A549 (cell line): ENCODE data around the gene INTS7. TPM values are rescaled to one million over a fixed set of nuclear protein-coding genes. Genes with fewer than 3 reads are reported as not detected.
A peak's percentile ranks its signal among the peaks of the same experiment; 100 is the strongest.

Experiments
- ATAC-seq, 2 experiments: fragments of 200-7000 bp in 1 of 2; fragments of >200 bp in 1 of 2; cut with Nextera tagmentation in 1 of 2; cut with Tn5 transposase in 1 of 2; 3 replicates each; pipeline versions ENCODE4 v1.8.0 to v1.9.1; 2018 to 2020; ENCODE audit warnings: mild to moderate bottlenecking in 1 of 2, moderate library complexity in 1 of 2
- CTCF ChIA-PET: fragments of 300-600 bp; sonication (Branson Sonifier 250); formaldehyde crosslinking; extraction: SDS; loops from one replicate; lab custom pipeline; 2021; ENCODE audit warnings: antibody characterized with exemption, inconsistent platforms; lab: Yijun Ruan, JAX
- POLR2A ChIA-PET: fragments of 350-600 bp; formaldehyde crosslinking; extraction: SDS; loops from one replicate; lab custom pipeline; 2021; ENCODE audit warnings: antibody characterized with exemption, inconsistent platforms; lab: Yijun Ruan, JAX
- DNase-seq, 2 experiments: peaks; one replicate each; pipeline versions ENCODE4 v3.0.0 to v3.0.0-alpha.2; 2011 to 2016; ENCODE audit warnings: low read depth in 1 of 2, low spot score in 1 of 2
- FAIRE-seq: peaks from 2 replicates; lab custom pipeline; 2011; peaks lifted over from hg19 to GRCh38; lab: Jason Lieb, UNC
- H3K27ac ChIP-seq, 2 experiments: fragments of >200 bp; sonication (Bioruptor Twin); formaldehyde crosslinking; 3 replicates each; pipeline ENCODE4 v1.5.1; 2016 to 2017
- H3K4me1 ChIP-seq: fragments of >200 bp; sonication (Bioruptor Twin); formaldehyde crosslinking; 3 replicates; pipeline ENCODE4 v1.6.1; 2016
- H3K4me2 ChIP-seq: fragments of >200 bp; sonication (Bioruptor Twin); formaldehyde crosslinking; 3 replicates; pipeline ENCODE4 v1.6.1; 2016
- H3K4me3 ChIP-seq: fragments of >200 bp; sonication (Bioruptor Twin); formaldehyde crosslinking; 3 replicates; pipeline ENCODE4 v1.5.1; 2016
- H3K9me3 ChIP-seq: fragments of >200 bp; sonication (Bioruptor Twin); formaldehyde crosslinking; 3 replicates; pipeline ENCODE4 v1.6.1; 2016
- CEBPB ChIP-seq, 2 experiments: fragments of >200 bp in 1 of 2; sonication (Bioruptor Twin) in 1 of 2; formaldehyde crosslinking in 1 of 2; IDR thresholded peaks; 2 replicates each; pipeline ENCODE4 v1.6.1; 2012 to 2016
- ELK1 ChIP-seq: fragments of 150-350 bp; IDR thresholded peaks from 2 replicates; pipeline ENCODE4 v1.6.1; 2014; ENCODE audit warnings: low read depth, mild to moderate bottlenecking, low read length
- GATA3 ChIP-seq: IDR thresholded peaks from 2 replicates; pipeline ENCODE4 v1.6.1; 2012; ENCODE audit warnings: borderline replicate concordance
- HDAC2 ChIP-seq: fragments of 200-600 bp; sonication (generic); IDR thresholded peaks from 2 replicates; pipeline ENCODE4 v1.6.1; 2016
- HEYL ChIP-seq: fragments of 250-450 bp; sonication (Bioruptor Pico); IDR thresholded peaks from 2 replicates; pipeline ENCODE4 v1.8.0; 2021; ENCODE audit warnings: mild to moderate bottlenecking, moderate library complexity
- HOXB13 ChIP-seq: fragments of 250-450 bp; sonication (Bioruptor Pico); IDR thresholded peaks from 2 replicates; pipeline ENCODE4 v1.5.0; 2020; ENCODE audit warnings: low read depth, mild to moderate bottlenecking, moderate library complexity
- MAZ ChIP-seq: fragments of 150-350 bp; IDR thresholded peaks from 2 replicates; pipeline ENCODE4 v1.6.1; 2014; ENCODE audit warnings: antibody characterized with exemption, low read depth, low read length, borderline replicate concordance
- MYC ChIP-seq: IDR thresholded peaks from 2 replicates; pipeline ENCODE4 v1.6.1; 2012; ENCODE audit warnings: mild to moderate bottlenecking, inconsistent platforms, low read length, improper control_type of control experiment, borderline replicate concordance
- NFE2L2 ChIP-seq: fragments of 150-350 bp; conservative IDR thresholded peaks from 2 replicates; pipeline ENCODE4 v1.6.1; 2014; ENCODE audit warnings: low read length
- POLR2AphosphoS2 ChIP-seq: conservative IDR thresholded peaks from 2 replicates; pipeline ENCODE4 v1.6.1; 2012; ENCODE audit warnings: low read length, improper control_type of control experiment, inconsistent platforms
- REST ChIP-seq: fragments of 200-600 bp; sonication (generic); IDR thresholded peaks from 2 replicates; pipeline ENCODE4 v1.6.1; 2016; ENCODE audit warnings: antibody characterized with exemption, mild to moderate bottlenecking, moderate library complexity
- ZSCAN20 ChIP-seq: fragments of 250-450 bp; sonication (Bioruptor Pico); IDR thresholded peaks from 2 replicates; pipeline ENCODE4 v1.8.0; 2022; ENCODE audit warnings: mild to moderate bottlenecking, moderate library complexity
- WGBS: methylation state at CpG from one replicate; pipeline ENCODE4 v1.1.6; 2017; ENCODE audit errors: missing lambda C conversion rate; 5-methylcytosine and 5-hydroxymethylcytosine counted together
- polyA plus RNA-seq, 4 experiments: library from polyadenylated mRNA; depleted of rRNA in 3 of 4; stranded (reverse); fragments of >200 nt; fragmentation: RNase III in 1 of 4; extraction: RNeasy Plus Mini Kit Qiagen cat#74134 plus additional on column Dnase treatment in 1 of 4; gene quantifications; 2 replicates in 3 of 4; 3 replicates in 1 of 4; pipeline ENCODE4 v1.2.3, GENCODE V29; 2011 to 2017
- TF ChIP-seq, protein P1 (sequence below): fragments of 250-450 bp; sonication (Bioruptor Pico); IDR thresholded peaks from 2 replicates; pipeline ENCODE4 v1.5.0; 2020; ENCODE audit warnings: low read depth, mild to moderate bottlenecking, moderate library complexity
- TF ChIP-seq, protein P2 (sequence below): IDR thresholded peaks from 2 replicates; pipeline ENCODE4 v1.6.1; 2012
- TF ChIP-seq, protein P3 (sequence below): fragments of 450-650 bp; IDR thresholded peaks from 2 replicates; pipeline ENCODE4 v1.6.1; 2014; ENCODE audit warnings: antibody characterized with exemption

Gene INTS7
- polyA plus RNA-seq, 2 of the 4 experiments (the other 2 are of a cell fraction), result 21.5 to 47.2 TPM

GRCh38 chr1:211929683-211930082, 105.7 kb downstream of the INTS7 start:
- H3K27ac ChIP-seq, result peak overlapping the region; percentile 63 to 85
- 91% methylated on average over 2 of the region's 2 CpGs for WGBS
- no peak for DNase-seq

GRCh38 chr1:211928993-211929637, 106.2 kb downstream of the INTS7 start:
- no peak for FAIRE-seq
- Histone ChIP-seq H3K9me3 (no peaks in the 10 kb centered on the region), H3K27ac (peak overlapping the region; percentile 63 to 85), H3K4me1 (peaks cover 54% of the 10 kb centered on the region), H3K4me3 (no peak overlapping the region), H3K4me2 (peak overlapping the region; percentile 65)
- CTCF ChIA-PET, result interaction anchor here (0.6 to 3.5 kb wide), 8 partner anchors 10 to 231 kb away, joined by 3 to 18 read pairs (median 4); no protein-coding TSS in a partner anchor
- POLR2A ChIA-PET, result interaction anchor here (0.8 to 1.5 kb wide), 3 partner anchors 9 to 18 kb away, joined by 3 to 5 read pairs (median 5); no protein-coding TSS in a partner anchor
- peak; percentile 51 to 80 for DNase-seq
- TF ChIP-seq CEBPB (IDR thresholded peaks at IDR 0.05), result peak; percentile 81 to 96; a peak in 3 of 4 replicates
- TF ChIP-seq, protein P1, sequence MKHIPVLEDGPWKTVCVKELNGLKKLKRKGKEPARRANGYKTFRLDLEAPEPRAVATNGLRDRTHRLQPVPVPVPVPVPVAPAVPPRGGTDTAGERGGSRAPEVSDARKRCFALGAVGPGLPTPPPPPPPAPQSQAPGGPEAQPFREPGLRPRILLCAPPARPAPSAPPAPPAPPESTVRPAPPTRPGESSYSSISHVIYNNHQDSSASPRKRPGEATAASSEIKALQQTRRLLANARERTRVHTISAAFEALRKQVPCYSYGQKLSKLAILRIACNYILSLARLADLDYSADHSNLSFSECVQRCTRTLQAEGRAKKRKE (CRISPR knock-in tag), result no peak
- TF ChIP-seq, protein P2, sequence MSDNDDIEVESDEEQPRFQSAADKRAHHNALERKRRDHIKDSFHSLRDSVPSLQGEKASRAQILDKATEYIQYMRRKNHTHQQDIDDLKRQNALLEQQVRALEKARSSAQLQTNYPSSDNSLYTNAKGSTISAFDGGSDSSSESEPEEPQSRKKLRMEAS, result no peak
- no peak for TF ChIP-seq NFE2L2
- no peak for TF ChIP-seq HEYL (CRISPR knock-in tag)
- TF ChIP-seq MYC, result 0 out of 2 replicates have a peak, but pooled peaks have one; percentile 51
- TF ChIP-seq ELK1, result no peak
- TF ChIP-seq GATA3, result no peak
- TF ChIP-seq HOXB13 (CRISPR knock-in tag), result peak; percentile 67
- TF ChIP-seq REST, result no peak
- no peak for TF ChIP-seq MAZ
- no peak for TF ChIP-seq HDAC2
- 0 out of 2 replicates have a peak, but pooled peaks have one; percentile 36 for TF ChIP-seq ZSCAN20 (CRISPR knock-in tag)
- TF ChIP-seq, protein P3, sequence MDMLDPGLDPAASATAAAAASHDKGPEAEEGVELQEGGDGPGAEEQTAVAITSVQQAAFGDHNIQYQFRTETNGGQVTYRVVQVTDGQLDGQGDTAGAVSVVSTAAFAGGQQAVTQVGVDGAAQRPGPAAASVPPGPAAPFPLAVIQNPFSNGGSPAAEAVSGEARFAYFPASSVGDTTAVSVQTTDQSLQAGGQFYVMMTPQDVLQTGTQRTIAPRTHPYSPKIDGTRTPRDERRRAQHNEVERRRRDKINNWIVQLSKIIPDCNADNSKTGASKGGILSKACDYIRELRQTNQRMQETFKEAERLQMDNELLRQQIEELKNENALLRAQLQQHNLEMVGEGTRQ, result no peak
- TF ChIP-seq POLR2AphosphoS2, result no peak
- ATAC-seq, result peak; percentile 55 to 72; a peak in 4 of 6 replicates
- WGBS, result 48% methylated on average over 9 of the region's 9 CpGs

More at GRCh38 chr1:211929683-211930082, 105.7 kb downstream of the INTS7 start:
- no peak for TF ChIP-seq MAZ
- ATAC-seq (no peak), FAIRE-seq (no peak)
- Histone ChIP-seq H3K4me1 (peaks cover 50% of the 10 kb centered on the region), H3K9me3 (no peaks in the 10 kb centered on the region), H3K4me2 (peak overlapping the region; percentile 65), H3K4me3 (no peak overlapping the region)
- POLR2A ChIA-PET, result no interaction called here
- CTCF ChIA-PET, result interaction anchor here (1.0 to 3.5 kb wide), 8 partner anchors 9 to 249 kb away, joined by 3 to 18 read pairs (median 4); no protein-coding TSS in a partner anchor
